SKM-1 (cell line): Measurements from ENCODE around the gene SORL1.

Experiments used
- DNase-seq: peaks from one replicate; lab custom pipeline; 2025; ENCODE audit not compliant: unreplicated experiment; lab: John Stamatoyannopoulos, UW

SORL1 gene

DNA sequence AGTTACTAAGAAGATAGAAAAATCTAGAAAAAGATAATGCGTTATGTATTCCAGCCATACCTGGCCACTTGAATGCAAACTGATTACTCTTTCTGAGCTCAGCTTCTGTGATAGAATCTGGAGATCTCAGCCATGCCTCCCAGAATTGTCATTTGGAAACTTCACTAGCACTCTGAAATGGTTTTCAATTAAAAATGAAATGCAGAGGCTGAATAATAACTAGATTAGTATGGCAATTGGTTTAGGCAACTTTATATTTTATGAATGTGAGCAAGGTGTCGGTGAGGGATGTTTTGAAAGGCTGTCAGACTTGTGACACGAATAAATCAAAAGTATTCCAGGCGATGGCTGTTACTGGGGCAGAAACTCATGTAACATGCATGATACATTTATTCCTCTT, 129.5 kb downstream of the SORL1 start:
- no peak for DNase-seq

DNA sequence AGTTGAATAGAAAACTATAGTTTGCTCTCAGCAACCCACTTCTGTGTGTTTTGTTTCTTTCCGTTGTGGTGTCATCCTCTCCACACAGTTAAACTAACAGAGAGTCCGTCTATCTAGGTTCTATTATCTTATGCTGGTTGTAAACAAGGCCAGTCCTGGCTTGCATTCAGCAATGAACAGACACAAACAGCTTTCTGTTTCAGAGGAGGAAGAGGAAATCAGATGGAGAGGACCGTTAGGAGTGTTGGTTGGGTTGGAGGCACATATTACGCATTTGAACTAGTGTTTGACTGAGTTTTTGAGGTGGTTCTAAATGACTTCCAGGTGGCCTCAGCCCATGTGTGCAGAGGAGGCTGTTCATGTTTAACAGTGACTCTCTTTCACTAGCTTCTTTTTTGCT, 130.2 kb downstream of the SORL1 start:
- DNase-seq, result no peak

- DNase-seq, result no peak
Measured at GRCh38 chr11:121583825-121584224, 131.7 kb downstream of the SORL1 start.

GRCh38 chr11:121586750-121587149, 134.6 kb downstream of the SORL1 start:
- DNase-seq, result no peak

DNA sequence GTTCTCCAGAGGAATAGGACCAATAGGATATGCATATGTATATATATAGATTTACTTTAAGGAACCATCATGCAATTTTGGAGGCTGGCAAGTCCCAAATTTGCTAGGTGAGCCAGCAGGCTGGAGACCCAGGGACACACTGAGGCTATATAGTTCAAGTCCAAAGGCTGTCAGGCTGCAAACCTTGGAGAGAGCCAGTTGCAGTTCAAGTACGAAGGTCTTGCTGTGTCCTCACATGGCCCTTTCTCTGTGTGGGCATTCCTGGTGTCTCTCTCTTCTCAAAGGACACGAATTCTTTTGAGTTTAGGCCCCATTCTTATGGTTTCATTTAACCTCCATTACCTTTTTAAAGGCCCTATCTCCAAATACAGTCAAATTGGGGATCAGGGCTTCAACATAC, 135.1 kb downstream of the SORL1 start:
- no peak for DNase-seq

DNA sequence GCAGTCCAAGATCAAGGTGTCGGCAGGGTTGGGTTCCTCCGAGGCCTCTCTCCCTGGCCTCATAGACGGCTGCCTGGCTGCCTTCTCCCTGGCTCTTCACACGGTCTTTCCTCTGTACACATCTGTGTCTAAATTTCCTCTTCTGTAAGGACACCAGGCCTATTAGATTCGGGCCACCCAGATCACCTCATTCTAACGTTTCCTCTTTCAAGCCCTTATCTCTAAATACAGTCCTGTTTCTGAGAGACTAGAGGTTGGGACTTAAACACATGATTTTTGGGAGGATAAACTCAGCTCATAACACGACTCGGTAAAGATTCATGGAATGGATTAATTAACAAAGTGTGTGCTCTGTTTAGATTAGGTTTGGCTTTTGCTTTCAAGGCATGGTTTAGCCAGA, 136.6 kb downstream of the SORL1 start:
- no peak for DNase-seq

GRCh38 chr11:121589946-121590537, 137.9 kb downstream of the SORL1 start:
- peak; percentile 51 for DNase-seq

GRCh38 chr11:121590772-121591404, 138.8 kb downstream of the SORL1 start:
- no peak for DNase-seq

- DNase-seq, result peak; percentile 48
Measured at GRCh38 chr11:121591405-121592033, 139.4 kb downstream of the SORL1 start.

DNA sequence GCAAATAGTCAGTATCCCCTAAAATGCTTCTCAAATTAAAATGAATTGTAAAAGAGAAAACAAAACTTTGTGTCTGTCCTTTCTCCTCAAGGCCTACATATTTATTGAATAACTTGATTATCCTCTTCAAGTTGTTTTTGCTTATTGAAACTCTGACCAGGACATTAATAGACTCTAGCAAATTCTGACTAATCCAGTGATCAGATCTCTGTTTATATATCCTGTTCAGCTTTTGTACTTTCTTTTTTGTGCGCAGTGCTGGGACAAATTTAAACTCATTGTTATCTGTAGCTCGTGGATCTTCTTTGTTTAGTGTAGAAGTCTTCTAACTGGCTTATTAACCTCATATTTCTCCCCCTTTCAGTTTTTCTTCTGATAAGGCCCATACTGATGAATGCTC, 140.6 kb downstream of the SORL1 start:
- no peak for DNase-seq

DNA sequence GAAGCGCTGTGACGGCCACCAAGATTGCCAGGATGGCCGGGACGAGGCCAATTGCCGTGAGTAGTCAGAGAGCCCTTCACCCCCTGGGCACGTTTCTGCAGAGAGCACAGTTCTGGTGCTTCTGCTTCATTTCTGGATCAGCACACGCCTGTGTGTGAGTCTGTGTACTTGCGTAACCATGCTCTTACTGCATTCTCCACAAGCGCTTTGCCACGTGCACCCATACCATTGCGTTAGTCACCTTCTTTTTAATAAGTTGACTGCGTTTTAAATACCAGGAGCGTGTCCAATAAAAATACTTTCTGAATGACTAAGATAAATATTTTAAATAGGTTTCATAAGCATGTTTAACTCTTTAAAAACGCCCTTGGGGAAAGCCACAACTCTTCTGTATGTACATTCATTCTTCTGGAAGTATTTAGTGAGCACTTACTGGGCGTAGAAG, 143.6 kb downstream of the SORL1 start:
- DNase-seq, result no peak

GRCh38 chr11:121596195-121597155, 144.4 kb downstream of the SORL1 start:
- DNase-seq, result no peak

GRCh38 chr11:121603316-121603715, 151.2 kb downstream of the SORL1 start:
- no peak for DNase-seq

DNA sequence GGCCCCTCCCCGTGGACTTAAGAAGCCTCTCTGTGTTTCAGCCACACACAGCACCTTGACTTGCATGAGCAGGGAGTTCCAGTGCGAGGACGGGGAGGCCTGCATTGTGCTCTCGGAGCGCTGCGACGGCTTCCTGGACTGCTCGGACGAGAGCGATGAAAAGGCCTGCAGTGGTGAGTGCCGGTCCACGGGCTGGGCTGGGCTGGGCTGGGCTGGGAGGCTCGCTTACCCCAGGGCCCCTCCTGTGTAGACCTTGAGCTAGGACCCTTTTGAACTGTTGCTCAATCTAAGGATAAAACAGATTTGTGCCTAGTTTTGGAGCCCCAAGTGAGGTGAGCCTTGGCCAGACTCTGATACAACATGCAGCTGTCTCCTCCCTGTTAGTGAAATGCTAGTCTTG, 152.0 kb downstream of the SORL1 start:
- no peak for DNase-seq

DNA sequence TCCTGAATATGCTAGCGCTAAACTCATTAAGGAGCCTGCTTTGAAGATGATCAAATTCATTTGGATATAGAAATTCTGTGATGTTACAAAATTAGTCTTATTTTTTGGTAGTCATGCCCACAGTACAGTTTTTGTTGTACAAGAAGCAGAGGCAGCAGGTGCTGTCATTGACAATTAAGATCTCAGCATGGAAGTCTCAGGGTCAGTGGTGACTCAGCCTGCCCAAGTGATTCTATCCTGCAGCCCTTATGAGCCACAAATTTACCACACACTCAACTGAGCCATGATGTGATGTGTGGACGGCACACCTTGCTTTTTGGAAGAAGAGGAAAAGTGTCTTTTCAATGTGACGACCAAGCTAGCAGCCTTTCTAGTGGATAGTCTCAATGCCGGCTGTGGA, 154.2 kb downstream of the SORL1 start:
- no peak for DNase-seq

DNA sequence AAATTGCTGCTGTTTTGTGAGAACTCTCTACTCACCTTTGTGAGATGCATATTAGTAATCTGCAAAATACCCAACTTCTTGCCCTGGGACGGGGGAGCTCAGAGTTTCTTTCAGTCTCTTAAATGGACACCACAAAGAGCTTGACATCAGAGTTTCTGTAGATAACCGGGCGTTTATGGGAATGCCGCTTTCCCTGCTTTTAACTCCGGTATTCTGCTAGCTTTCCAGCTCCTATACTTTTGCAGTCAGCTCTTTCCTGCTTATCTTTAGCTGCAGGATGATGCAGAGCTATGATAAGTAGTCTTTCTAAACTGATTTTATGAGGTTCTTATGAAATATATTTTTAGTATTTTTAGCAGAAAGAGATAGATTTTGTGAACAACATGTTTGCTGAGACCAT, 155.2 kb downstream of the SORL1 start:
- DNase-seq, result no peak

- DNase-seq, result no peak
Measured at GRCh38 chr11:121608545-121609098, 156.5 kb downstream of the SORL1 start.

DNA sequence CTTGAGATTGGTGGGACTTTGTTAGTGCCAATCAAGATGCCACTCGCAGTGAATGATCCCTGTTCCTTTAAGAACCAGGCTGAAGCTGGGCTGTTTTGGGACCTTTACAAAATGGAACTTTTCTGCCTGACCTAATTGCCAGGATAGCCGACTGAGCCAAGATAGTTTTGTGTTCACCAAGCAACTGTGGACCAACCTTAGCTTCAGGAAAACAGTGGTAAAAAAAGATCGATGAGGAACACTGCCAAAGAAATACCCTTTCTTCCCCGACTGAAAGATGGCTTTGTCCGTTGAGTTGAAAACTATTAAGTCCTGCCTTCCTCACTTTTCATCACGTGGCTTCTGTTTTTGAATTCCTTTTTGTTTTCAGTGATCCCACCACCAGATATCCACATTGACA, 158.6 kb downstream of the SORL1 start:
- no peak for DNase-seq

DNA sequence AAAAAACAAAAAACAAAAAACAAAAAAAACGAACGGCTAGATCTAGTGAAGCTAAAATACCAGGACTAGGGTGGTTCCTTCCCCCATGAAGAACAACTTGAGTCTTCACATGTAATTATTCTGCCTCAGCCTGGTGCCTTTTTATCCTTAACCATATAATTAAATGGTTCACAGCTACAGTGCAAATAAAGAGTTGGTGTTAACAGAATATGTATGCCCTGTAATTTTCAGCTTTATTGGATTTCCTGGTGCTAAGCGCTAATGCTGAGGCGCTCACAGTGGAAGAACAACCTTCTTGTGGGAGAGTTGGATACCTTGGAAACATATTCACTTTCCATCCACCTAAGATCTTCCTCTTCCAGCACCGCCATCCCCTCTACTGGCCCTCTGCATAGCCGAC, 159.1 kb downstream of the SORL1 start:
- no peak for DNase-seq

- DNase-seq, result no peak
Measured at GRCh38 chr11:121613724-121614123, 161.6 kb downstream of the SORL1 start.

DNA sequence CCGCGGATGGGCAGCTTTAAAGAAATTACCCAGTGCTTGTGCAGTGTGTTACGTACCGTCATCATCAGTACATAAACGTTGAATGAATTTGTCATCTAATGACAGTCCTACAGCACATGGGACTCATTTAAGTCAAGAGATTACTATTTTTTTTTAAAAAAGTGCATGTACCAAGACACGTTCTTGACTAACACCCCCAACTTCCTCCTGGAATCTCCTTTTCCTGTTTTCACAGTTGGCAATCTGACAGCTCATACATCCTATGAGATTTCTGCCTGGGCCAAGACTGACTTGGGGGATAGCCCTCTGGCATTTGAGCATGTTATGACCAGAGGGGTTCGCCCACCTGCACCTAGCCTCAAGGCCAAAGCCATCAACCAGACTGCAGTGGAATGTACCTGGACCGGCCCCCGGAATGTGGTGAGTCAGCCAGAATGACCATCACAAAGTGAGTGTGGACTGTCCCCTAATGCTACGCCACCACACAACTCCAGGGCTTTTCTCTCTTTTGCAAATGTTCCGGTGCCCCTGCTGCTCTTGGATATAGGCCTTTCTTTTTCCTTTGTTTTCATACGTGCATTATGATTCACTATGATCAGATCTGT, 162.6 kb downstream of the SORL1 start:
- no peak for DNase-seq
